ENCODE measurements around the gene FCSK.

Gene FCSK

GRCh38 chr16:70526403-70526802, 72.0 kb downstream of the FCSK start:
- DNase-seq: no peak

DNA sequence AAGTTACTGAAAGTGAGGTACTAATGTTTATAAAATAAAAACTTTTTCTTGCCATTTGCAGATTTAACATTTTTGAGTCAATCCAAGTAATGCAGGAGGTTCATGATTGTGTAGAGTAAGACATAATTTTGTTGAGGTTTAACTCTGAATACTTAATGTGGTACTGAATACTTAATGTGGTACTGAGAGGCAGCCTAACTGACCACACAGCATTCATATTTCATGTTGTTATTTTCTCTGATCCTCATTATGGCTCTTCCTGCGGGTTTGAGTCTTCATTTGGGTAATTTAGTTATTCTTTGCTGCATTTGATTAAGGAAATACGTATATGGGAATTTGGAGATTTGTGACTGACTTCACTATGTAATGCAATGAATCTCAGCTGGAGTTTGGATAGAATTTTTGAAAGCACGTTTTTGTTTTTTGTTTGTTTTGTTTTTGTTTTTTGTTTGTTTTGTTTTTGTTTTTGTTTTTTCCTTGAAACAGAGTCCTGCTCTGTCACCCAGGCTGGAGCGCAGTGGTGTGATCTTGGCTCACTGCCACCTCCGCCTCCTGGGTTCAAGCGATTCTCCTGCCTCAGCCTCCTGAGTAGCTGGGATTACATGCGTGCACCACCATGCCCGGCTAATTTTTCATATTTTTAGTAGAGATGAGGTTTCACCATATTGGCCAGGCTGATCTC, 73.1 kb downstream of the FCSK start:
- no peak for DNase-seq

DNA sequence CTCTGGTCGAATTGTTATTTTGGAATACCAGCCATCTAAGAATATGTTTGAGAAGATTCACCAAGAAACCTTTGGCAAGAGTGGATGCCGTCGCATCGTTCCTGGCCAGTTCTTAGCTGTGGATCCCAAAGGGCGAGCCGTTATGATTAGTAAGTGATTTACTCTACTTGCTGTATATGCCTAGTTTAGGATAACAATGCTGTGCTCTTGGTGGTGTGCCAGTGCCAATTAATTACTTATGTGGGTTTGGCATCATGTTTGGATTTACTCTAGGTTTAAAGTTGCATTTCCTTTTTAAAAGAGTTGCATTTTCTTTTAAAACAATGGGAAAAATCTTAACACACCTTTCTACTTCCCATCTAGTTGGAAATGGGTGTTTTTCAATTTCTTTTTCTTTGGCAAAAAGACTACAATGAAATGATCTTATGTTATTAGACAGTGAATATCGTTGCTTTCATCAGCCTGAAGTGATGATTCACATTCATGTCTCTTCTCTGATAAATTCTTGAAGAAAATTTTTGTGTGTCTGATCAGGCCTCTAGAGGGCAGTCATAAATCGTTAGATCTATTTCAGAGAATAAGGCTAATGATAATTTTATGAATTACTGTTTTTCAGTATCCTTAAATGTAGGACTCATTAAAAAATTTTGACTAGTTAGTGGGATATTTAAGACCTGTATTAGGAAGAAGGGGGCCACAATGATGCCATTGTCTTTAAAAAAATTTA, 74.8 kb downstream of the FCSK start:
- no peak for DNase-seq
